GM18498 (cell line): Measurements from ENCODE around the gene MVB12B.

Source experiments
- ATAC-seq: cut with Tn5 transposase; IDR thresholded peaks from one replicate; pipeline ENCODE4 v1.9.1; 2021; ENCODE audit warnings: mild to moderate bottlenecking, moderate library complexity; ENCODE audit not compliant: unreplicated experiment

Gene MVB12B

DNA sequence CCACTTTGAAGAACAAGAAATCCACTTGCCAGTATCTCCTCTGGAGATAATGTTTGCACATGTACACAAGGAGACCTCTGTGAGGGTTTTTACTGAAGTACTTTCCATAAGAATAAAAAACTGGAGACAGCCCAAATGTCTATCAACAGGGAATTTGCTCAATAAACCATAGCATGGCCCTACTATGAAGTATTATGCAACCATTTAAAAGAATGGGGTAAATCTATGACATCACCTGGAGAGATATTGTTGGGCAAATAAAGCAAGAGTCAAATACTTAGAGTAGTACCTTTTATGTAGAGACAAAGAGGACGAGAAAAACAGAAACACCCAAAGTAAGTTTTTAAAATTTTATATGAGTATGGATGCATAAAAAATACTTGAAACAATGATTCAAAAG is 23.9 kb upstream of the MVB12B start:
- no peak for ATAC-seq

DNA sequence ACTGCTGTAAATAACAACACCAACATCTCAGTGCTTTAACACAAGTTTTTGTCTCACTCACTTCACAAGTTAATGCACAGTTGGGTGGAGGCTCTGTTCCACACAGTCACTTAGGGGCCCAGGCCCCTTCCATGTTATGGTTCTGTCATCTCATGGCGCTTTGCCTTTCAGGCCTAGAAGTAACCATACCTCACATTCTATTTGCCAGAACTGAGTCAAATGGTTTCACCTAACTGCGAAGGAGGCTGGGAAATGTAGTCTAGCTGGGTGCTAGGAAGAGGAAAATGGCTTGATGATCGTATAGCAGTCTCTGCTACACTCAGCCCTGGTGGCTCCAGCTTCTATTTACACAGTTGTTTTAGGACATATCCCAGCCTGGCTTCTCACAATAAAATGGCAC is 23.1 kb upstream of the MVB12B start:
- ATAC-seq: no peak

DNA sequence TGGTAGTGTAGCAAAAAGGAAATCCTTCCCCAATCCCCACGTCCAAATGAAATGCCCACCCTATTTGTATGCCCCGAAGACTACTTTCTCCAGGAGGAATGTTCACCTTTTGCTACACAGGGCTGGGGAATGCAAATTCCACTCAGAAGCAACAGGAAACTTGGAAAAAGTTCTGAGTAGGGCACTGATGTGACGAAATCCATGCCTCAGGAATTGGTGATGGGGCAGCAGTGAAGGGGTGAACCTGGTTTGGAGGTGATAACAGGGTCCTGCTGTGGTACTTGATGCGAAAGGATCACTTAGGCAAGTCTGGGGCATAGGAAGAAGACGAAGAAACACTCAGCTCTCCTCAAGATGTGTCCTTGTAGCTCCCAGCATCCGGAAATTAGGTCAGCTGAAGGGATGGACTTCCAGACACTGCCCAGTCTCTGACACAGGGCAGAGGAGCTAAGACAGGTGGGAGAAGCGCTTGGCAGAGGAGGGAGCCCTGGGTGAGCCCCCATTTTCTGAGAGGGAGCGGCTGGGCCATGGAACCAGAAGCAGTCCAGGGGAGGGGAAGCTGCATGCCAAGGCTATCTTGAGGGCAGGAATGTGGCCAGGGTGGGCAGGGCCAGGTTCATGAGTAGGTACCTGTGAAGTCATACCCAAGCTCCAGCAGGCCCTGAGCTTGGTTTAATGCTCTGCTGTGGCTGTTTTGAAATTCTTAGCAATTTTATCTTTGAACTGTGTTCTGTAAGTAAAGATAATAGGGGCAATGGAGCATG is 22.2 kb upstream of the MVB12B start:
- no peak for ATAC-seq

DNA sequence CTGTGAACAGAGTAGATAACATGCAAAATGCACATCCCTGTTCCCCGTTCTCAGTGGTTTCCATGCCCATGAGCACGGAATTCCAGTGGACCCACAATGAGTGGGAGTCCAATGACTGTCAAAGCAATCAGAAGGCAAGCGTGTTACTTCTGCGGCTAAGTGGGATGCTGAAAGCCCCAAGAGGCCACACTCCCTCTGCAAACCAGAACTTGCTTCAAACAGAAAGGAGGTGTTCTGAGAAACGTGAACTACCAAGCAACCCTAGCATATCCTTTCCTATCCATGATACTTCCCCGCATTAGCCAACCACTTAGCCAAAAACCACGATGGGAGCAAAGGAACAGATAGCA is 21.7 kb upstream of the MVB12B start:
- no peak for ATAC-seq

DNA sequence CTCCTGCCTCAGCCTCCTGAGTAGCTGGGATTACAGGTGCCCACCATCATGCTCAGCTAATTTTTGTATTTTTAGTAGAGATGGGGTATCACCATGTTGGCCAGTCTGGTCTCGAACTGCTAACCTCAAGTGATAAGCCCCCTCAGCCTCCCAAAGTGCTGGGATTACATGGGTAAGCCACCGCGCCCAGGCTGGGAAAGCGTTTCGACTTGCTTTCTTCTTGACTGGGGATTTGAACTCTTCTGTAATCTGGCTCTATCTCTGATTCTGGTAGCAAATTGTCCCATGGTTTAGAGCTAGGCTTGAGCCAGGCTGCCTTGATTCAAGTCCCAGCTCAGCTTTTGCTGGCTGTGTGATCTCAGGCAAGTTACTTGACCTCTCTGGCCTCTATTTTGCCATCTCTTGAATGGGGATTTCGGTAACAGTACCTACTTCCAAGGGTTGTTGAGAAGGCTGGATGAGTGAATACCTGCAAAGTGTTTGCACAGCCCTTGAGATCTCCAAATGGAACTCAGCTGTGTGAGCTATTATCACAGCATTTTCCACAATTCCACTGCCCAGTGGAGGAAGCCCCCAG is 20.5 kb upstream of the MVB12B start:
- no peak for ATAC-seq

DNA sequence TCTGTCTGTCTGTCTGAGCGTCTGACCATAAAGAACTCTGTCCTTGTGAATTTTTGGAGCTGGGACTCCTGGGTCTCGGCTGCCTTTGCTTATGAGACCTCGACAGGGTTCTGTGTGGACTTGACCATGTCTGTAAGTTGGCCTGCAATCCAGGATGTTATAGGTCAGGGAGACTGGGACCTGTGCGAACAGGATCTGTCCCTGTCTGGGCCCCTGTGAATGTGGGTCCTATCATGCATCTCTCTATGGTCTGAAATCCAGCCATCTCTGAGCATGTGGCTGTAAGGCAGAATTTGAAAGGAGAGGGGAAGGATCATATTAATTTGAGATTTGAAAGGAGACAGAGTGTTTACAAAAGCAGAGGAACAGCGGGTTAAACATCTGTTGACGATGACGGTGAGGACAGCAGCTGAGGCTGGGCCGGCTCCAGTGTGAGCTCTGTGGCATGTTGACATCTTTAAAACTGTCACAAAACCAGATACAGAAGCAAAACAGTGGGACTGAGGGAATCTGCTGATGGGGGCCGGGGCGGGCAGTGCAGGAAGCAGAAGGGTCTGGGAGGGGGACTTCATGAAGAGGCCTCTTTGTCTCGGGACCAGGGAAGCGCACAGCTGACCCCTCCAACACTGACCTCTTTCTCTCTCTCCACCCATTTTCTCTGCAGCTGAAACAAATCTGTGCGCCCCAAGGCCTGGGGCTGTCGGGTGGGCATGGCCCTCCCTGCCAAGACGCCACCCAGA is 19.1 kb upstream of the MVB12B start:
- no peak for ATAC-seq

DNA sequence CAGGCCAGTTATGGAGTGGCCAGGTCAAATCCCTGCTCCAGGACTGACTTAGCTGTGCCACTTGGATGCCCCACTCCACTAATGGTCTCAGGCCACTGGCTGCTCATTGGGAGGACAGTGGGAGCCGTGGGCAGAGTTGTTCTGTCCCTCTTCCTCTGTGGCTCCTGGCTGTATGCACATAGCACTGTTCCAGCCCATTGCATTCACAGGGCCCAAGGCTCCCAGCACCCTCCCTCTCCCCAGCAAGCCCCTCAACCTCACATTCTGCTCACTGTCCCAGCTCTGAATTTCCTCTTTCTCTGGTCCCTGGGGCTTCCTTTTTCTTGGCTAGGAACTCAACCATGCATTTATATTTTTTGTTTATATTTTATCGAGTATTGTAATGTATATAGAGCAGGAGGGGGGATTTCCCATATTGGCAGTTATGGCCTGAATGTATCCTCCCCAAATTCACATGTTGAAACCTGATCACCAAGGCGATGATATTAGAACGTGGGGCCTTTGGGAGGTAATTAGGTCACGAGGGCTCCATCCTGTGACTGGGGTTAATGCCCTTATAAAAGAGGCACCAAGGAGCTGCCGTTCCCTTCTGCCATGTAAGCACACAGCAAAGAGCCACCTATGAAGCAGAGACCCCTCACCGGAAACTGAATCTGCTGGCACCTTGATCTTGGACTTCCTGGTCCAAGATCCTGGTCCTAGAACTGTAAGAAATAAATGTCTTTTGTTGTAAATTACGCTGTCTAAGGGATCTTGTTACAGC is 17.0 kb upstream of the MVB12B start:
- ATAC-seq: no peak

DNA sequence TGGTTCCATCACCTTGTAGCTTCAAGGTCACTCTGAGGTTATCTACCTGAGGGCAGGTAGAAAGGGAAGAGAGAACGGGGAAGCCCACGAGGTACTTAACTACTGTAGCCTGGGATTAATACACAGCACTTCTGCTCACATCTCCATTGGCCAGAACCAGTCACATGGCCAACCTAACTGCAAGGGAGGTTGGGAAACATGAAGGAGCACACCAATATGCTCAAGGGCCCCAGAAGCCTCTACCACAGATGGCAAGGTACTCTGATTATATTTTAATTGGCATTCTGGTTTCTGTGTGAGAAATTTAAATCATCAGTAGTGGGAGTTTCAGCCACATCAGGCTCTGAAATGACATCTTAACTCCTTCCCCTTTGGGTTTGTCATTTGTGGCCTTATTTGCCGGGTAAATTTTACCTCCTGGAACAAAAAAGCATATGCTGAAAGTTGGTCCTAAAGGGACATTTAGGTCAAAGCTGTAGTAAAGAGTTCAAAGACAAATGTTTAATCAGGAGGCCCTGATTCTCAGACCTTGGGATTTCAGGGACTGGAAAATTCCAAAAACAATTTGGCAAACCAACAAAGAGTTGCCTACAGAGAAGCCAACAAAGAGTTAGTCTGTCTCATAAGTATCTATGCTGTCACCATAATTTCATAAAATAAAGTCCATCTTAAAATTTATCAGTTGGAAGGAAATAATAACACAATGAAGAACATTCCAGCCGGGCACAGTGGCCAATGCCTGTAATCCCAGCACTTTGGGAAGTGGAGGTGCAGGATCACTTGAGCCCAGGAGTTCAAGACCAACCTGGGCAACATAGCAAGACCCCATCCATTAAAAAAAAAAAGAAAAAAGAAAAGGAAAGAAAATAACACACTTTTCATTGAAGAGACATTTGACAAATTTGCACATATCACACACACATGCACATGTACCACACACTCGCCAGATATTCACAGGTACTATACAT is 13.8 kb upstream of the MVB12B start:
- ATAC-seq: no peak

DNA sequence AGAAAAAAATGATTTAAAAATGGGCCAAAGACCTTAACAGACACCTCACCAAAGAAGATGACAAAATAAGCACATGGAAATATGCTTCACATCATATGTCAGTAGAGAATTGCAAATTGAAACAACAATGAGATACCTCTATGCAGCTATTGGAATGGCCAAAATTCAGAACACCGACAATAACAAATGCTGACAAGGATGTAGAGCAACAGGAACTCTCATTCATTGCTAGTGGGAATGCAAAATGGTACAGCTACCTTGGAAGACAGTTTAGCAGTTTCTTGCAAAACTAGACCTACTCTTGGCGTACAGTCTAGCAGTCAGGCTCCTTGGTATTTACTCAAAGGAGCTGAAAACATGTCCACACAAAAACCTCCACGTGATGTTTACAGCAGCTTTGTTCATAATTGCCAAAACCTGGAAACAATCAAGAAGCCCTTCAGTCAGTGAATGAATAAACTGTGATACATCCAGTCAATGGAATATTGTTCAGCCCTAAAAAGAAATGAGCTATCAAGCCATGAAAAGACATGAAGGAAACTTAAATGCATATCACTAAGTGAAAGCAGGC is 10.5 kb upstream of the MVB12B start:
- ATAC-seq: no peak

DNA sequence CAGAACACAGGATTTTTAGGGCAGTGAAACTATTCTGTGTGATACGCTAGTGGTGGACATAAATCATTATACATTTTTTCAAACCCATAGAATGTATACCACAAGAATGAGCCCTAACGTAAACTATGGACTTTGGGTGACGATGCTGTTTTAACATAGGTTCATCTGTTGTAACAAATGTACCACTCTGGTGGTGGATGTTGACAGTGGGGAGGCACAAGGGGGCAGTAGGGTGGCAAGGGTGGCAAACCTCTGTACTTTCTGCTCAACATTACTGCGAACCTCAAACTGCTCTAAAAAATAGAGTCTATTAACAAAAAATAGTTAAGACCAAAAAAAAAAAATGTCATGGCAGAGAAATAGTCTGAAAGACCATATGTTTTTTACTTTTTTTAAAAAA is 9.1 kb upstream of the MVB12B start:
- ATAC-seq: no peak

DNA sequence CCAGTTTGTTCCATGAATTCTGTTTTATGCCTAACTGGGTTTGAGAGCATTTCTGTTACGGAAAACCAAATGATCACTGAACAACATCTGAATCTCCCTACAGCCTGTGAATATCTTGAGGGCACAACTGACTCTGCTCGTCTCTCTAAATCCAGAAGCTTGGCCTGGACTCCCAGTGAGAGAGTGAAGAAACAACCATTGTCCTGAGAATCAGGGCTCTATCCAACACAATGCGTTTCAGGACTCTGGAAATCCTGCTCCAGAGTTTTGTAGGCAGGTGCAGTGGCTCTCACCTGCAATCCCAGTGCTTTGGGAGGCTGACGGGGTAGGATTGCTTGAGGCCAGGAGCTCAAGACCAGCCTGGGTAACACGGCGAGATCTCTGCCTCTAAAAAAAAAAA is 7.8 kb upstream of the MVB12B start:
- no peak for ATAC-seq

DNA sequence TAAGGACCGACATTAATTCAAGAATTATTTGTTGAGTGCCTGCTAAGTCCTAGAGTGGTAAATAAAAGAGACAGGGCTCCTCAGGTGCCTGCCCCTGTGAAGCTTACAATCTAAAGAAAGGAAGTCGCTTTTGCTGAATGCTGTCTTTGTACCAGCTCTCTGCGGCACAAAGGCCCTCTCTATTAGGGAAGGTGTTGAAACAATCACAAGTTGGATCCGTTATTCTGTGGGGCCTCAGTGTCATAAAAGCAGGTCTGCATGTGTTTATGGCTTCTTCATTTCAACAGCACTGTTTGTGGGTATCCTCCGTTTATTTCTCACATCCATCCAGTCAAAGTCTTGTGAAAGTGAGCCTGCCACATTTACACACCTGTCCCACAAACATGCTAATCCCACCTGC is 7.0 kb upstream of the MVB12B start:
- ATAC-seq: no peak

DNA sequence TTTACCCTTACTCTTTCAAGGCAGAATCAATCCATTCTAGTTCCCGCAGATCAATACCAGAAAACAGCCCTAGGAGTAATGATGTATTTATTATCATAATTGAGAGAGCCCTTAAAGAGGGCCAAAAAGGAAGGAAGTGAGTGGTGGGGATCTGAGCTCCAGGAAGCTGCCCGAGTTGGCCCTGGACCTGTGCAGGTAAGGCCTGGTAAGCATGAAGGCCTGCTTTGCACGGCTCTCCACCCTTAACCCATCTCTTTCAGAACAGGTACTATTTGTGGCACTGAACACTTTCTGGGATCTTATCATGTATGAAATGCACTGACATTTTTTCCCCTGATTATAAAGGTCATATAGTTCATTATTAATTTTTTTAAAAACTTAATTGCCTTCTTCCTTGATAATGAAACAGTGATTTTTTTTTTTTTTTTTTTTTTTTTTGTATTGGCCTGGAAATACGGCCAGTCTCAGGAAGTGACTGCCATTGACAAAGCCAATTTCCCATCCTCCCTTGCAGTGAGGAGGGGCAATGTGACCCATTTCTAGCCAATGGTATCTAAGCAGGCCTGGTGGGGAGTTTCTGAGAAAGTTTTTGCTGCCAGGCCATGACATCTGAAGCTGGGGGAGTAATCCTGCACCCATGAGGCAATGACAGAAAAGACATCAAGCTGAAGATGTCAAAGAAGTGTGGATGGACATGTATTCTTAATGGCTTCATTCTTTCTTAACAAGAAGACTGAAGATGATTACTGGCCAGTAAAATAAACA is 6.3 kb upstream of the MVB12B start:
- no peak for ATAC-seq

DNA sequence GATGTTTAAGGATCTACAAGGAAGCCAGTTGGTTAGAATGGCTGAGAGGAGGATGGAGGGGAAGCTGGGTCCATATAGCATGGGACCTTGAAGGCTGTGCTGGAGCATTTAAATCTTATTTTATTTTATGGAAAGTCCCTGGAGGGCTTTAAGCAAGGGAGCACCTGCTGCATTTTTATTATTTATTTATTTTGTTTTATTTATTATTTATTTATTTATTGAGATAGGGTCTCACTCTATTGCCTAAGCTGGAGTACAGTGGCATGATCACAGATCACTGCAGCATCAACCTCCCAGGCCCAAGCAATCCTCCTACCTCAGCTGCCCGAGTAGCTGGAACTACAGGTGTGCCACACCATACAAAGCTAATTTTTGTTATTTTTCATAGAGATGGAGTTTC is 4.9 kb upstream of the MVB12B start:
- no peak for ATAC-seq

DNA sequence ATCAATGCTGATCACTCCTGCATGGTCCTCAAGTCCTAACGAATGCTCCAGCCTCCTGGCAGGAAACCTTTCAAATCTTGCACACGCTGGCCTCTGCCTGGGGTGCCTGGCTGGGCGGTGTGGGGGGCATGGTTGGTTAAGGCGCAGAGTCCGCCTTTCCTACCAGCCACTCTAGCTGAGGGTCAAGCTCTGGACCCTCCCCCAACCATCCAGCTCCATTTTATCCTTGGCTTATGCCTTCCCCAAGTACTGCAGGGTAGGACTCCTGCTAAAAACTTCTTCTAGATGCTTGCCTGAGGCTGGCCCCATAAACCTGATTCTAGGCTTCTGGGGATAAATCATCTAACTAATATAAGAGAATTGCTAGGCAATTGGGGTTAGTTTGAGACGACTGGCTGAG is 808 bp upstream of the MVB12B start:
- ATAC-seq: no peak

DNA sequence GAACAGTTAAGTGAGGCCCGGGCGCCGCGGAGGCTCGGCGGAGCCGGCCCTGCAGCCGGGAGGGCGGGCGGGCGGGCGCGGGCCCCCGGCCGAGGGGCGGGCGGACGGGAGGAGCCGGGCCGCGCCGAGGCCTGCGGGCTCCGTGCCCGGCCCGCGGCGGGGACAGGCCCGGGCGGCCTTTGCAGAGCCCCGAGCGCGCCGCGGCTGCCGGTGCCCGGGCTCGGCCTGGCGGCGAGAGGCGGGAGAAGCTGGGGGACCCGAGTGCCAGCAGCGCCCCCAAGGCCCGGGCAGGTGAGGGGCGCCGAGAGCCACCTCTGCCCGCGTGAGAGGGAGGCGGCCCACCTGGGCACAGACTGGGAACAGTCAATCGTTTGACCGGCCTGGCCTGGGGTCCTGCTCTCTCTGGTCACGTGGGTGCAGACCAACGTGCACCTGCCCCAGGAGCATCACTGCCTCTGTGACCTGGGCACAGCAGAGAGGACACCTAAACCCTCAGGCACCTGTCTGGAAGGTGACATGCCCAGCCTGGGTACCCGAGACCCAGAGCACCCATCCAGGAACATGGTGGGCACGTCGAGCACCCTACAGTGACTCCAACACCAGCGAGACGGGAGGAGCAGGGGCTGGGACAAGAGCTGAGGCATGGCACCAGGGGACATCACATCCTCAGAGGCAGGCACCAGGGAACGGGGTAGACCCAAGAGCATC is 531 bp downstream of the MVB12B start:
- ATAC-seq: no peak

DNA sequence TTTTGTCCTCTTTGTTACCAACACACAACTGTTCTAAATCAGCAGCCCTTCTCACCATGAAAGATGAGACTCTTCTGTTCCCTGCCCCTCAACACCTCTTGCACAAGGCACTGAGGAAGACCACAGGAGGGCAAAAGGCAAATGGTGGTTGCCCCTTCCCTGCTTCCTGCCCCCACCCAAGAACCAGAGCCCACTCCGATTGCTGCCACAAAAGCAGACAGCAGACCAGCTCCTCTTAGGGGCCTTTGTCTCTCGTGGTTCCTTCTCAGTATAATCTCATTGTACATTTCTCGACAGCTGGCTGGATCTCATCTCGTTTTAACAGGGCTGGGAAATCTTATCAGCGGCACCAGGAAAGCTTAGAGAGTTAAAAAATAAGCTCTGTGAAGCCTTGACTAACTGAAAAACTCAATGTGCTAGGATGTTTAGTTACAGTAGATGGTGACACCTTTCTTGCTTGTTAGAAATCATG is 1.1 kb downstream of the MVB12B start:
- no peak for ATAC-seq

DNA sequence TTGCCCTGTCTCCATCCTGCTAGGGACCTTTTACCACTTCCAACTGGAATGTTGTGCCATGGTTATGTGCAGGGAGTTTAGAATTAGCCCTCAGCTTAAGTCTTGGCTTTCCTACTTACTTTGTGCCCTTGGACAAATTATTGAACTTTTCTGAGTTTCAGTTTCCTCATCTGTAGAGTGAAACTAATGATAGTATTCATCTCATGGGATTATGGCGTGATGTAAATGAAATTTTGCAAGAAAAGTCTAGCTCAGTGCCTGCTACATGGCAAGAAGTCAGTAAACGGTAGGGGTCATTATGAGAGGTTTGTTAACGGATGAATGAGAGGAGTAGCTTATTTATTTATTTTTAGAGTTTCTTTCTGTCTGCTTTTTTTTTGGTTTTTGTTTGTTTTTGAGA is 1.8 kb downstream of the MVB12B start:
- ATAC-seq: no peak
